H1 (cell line): ENCODE results near the gene RPL7A.

Source experiments
- CHD1 ChIP-seq: IDR thresholded peaks from 2 replicates; pipeline ENCODE4 v1.6.1; 2012; ENCODE audit warnings: low read depth, low read length, improper control_type of control experiment
- RFX5 ChIP-seq: IDR thresholded peaks from 2 replicates; pipeline ENCODE4 v1.6.1; 2011; ENCODE audit warnings: low read depth, low read length, improper control_type of control experiment, borderline replicate concordance
- TF ChIP-seq, protein P1 (sequence below), 3 experiments: IDR thresholded peaks; 1 replicate in 2 of 3; 2 replicates in 1 of 3; pipeline versions ENCODE4 v1.5.1 to v1.6.1; 2011; ENCODE audit warnings: low read length in 3 of 3, mild to moderate bottlenecking in 3 of 3, inconsistent platforms in 2 of 3, low read depth in 1 of 3, moderate library complexity in 1 of 3; ENCODE audit not compliant: insufficient read depth in 1 of 3; ENCODE audit errors: control extremely low read depth in 1 of 3

DNA sequence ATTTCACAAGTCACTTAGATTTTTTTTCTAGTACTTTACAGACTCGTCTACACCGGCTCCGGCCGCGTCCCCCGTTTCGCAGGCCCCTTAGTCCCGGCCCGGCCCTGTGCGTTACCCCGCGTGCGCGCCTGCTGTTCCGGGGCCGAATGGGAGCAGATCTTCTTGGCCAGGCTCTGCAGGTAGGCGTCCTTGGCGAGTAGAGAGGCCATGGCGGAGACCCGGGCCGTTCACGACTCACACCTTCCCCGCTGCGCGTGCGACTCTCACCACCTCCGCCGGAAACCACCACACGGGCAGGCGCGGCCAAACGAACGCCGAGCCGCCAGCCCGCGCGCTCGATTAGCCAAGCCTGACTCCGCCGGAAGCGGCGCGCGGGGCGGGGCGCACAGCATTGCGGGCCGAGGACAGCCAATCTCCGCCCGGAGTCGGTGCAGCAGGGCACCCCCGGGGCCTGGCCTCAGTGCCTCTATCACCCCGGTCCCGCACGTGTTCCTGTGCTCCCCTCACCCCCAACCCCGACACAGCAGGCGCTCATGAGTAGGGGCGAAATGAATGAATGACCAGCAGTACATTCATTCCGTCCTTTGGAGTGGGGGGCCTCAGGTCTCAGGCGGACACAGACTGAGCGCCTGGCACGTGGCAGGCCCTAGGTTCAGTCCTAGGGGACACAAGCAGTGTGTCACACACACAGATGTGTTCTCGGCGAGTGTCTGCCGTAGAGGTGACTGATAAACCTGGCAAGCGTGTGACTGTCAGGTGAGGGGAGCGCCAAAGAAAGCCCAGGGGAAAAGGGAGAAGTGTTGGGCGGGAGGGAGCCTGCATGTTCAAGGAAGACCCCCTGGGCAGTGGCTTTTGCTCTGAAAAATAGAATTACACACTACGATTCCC, 11.8 kb upstream of the RPL7A start, which contains the start of gene SURF6:
- no peak for TF ChIP-seq CHD1
- TF ChIP-seq RFX5: no peak
- TF ChIP-seq, protein P1, sequence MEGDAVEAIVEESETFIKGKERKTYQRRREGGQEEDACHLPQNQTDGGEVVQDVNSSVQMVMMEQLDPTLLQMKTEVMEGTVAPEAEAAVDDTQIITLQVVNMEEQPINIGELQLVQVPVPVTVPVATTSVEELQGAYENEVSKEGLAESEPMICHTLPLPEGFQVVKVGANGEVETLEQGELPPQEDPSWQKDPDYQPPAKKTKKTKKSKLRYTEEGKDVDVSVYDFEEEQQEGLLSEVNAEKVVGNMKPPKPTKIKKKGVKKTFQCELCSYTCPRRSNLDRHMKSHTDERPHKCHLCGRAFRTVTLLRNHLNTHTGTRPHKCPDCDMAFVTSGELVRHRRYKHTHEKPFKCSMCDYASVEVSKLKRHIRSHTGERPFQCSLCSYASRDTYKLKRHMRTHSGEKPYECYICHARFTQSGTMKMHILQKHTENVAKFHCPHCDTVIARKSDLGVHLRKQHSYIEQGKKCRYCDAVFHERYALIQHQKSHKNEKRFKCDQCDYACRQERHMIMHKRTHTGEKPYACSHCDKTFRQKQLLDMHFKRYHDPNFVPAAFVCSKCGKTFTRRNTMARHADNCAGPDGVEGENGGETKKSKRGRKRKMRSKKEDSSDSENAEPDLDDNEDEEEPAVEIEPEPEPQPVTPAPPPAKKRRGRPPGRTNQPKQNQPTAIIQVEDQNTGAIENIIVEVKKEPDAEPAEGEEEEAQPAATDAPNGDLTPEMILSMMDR (IDR thresholded peaks at IDR 0.05; ENCODE audit: control extremely low read depth in 1 of 3, insufficient read depth in 1 of 3, low read depth in 1 of 3, low read length in 3 of 3): peak in 1 of 3 experiments; percentile 1; a peak in 1 of 4 replicates
